Common myeloid progenitor, CD34-positive (primary cell): ENCODE data around the gene GGPS1. TPM values are rescaled to one million over a fixed set of nuclear protein-coding genes. Genes with fewer than 3 reads are reported as not detected.
"Not testable (repeated sequence)": the region's sequence is repeated elsewhere in the genome, so short reads cannot be mapped to it uniquely, and the experiment has no call there.

Experiments used
- CTCF ChIA-PET: fragments of 350-600 bp; sonication (Branson Sonifier 250); formaldehyde crosslinking; loops from one replicate; lab custom pipeline; 2021; ENCODE audit warnings: antibody characterized with exemption; lab: Charles Lee
- POLR2A ChIA-PET: fragments of 350-600 bp; sonication (Branson Sonifier 250); formaldehyde crosslinking; loops from one replicate; lab custom pipeline; 2021; ENCODE audit warnings: antibody characterized with exemption; lab: Charles Lee
- DNase-seq, 3 donors: peaks; one replicate each; pipeline versions ENCODE4 v3.0.0 to v3.0.0-alpha.2; 2013
- H3K27ac ChIP-seq, 2 experiments: 1 replicate in 1 of 2; 2 replicates in 1 of 2; pipeline ENCODE4 v1.7.0; 2013; ENCODE audit warnings: inconsistent platforms in 2 of 2, low read length in 2 of 2, mild to moderate bottlenecking in 2 of 2, low read depth in 1 of 2, moderate library complexity in 1 of 2; ENCODE audit not compliant: severe bottlenecking in 2 of 2, insufficient read depth in 1 of 2, poor library complexity in 1 of 2
- H3K27me3 ChIP-seq, 5 experiments: replicated peaks in 2 of 5; 1 replicate in 3 of 5; 2 replicates in 2 of 5; pipeline versions ENCODE4 v1.6.1 to v1.7.0; 2013; ENCODE audit warnings: low read length in 4 of 5, mild to moderate bottlenecking in 2 of 5, moderate library complexity in 2 of 5, inconsistent platforms in 1 of 5; ENCODE audit not compliant: insufficient read depth in 5 of 5, control insufficient read depth in 4 of 5
- H3K36me3 ChIP-seq, 4 experiments: 1 replicate in 2 of 4; 2 replicates in 2 of 4; pipeline versions ENCODE4 v1.6.1 to v1.7.0; 2013; ENCODE audit warnings: low read length in 3 of 4, control low read depth in 1 of 4, mild to moderate bottlenecking in 1 of 4; ENCODE audit not compliant: control insufficient read depth in 4 of 4, insufficient read depth in 4 of 4
- H3K4me1 ChIP-seq, 4 experiments: 1 replicate in 3 of 4; 2 replicates in 1 of 4; pipeline versions ENCODE4 v1.6.1 to v1.7.1; 2013; ENCODE audit warnings: low read length in 3 of 4, mild to moderate bottlenecking in 3 of 4, control low read depth in 1 of 4, inconsistent platforms in 1 of 4, moderate library complexity in 1 of 4; ENCODE audit not compliant: control insufficient read depth in 4 of 4, insufficient read depth in 4 of 4; ENCODE audit errors: control extremely low read depth in 1 of 4
- H3K4me3 ChIP-seq, 7 experiments: 1 replicate in 4 of 7; 2 replicates in 3 of 7; pipeline versions ENCODE4 v1.5.1 to v1.7.0; 2013; ENCODE audit warnings: mild to moderate bottlenecking in 7 of 7, low read length in 6 of 7, moderate library complexity in 6 of 7, inconsistent platforms in 2 of 7, low read depth in 2 of 7, control low read depth in 1 of 7; ENCODE audit not compliant: insufficient read depth in 4 of 7, control insufficient read depth in 1 of 7; ENCODE audit errors: extremely low read depth in 1 of 7
- H3K9me3 ChIP-seq, 5 experiments: 1 replicate in 4 of 5; 2 replicates in 1 of 5; pipeline versions ENCODE4 v1.6.1 to v1.7.1; 2013; ENCODE audit warnings: low read length in 4 of 5, mild to moderate bottlenecking in 2 of 5, inconsistent platforms in 1 of 5, low read depth in 1 of 5, moderate library complexity in 1 of 5; ENCODE audit not compliant: control insufficient read depth in 4 of 5, insufficient read depth in 2 of 5; ENCODE audit errors: control extremely low read depth in 1 of 5
- whole genome bisulfite sequencing: methylation state at CpG from one replicate; pipeline ENCODE4 v1.1.5; 2013; ENCODE audit not compliant: insufficient coverage; 5-methylcytosine and 5-hydroxymethylcytosine counted together
- polyA plus RNA-seq: library from polyadenylated mRNA; unstranded; fragments of 120-200 nt; gene quantifications from one replicate; pipeline ENCODE4 v1.2.1, GENCODE V29; 2013

Gene GGPS1
- polyA plus RNA-seq: 26.7 TPM

DNA sequence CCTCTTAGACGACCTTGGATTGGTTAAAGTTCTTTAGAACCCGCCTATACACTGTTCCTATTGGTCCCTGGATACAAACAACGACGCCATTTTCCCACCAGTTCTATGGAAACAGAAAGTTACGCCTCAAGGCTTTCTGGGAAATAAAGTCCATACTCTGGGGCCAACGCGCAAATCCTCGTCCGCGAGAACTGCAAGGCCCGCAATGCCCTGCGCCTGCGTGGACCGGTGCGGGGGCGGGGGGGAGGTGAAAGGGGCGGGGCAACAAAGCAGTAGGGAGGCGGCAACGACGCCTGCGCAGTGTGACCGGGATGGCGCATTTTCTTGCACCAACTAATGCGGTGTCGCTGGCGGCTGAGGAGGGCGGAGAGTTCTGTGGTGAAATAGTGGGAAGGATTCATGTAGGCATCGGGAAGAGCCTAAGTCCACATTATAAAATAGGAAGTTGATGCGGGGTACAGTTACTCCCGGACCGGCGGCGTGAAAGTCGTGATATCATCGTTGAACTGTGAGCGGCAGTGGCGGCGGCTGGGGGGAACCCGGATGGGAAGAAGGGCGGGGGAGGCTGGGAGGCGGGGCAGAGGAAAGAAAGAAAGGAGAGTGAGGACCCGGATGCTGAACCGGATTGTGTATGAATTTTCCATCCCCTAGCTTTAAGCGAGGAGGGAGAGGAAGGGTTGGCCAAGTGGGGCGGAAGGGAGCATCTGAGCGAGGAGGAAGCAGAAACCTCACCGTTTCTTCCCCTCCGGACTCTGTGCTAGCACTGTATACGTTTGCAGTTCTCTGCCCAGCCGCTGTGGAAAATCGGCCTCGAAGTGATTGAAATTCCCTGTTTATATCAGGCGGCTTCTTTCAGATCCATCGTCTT lies at the start of gene GGPS1:
GGPS1 (plus strand) TSS at position 300 of the 868 bp plus-strand sequence. CDS start 6,695 bp downstream, outside the sequence.
- no peaks in the 10 kb centered on the region for H3K9me3 ChIP-seq
- H3K27me3 ChIP-seq: no peaks in the 10 kb centered on the region
- H3K36me3 ChIP-seq: no peaks in the 10 kb centered on the region
- under 1% methylated on average over 48 of the region's 54 CpGs for WGBS
- CTCF ChIA-PET: interaction anchor here (1.0 to 2.0 kb wide), 10 partner anchors 10 to 89 kb away, joined by 3 to 6 read pairs (median 4); partner anchors contain the start of gene TBCE
- POLR2A ChIA-PET: interaction anchor here (0.9 to 1.8 kb wide), 5 partner anchors 8 to 715 kb away, joined by 3 to 5 read pairs (median 3); no protein-coding TSS in a partner anchor
- H3K4me1 ChIP-seq: peaks cover 23 to 60% (median 41%) of the 10 kb centered on the region in 4 experiments
- DNase-seq: peak; percentile 100
- H3K27ac ChIP-seq: peak within 1 kb of the TSS; percentile 95 to 96
- peak within 1 kb of the TSS; percentile 81 to 99 (median 95) for H3K4me3 ChIP-seq

DNA sequence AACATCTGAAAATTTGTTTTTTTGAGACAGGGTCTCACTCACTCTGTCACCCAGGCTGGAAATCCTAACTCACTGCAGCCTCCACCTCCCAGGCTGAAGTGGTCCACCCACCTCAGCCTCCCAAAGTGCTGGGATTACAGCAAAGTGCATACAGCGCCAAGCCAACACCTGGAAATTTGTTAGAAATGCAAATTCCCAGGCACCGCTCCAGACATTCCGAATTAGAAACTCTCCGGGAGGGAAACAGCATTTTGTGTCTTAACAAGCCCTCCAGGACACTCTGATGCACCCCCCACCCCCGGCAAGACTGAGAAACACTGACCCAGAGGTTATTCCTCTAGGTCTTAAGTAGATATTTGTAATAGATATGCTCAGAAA lies 49.5 kb upstream of the GGPS1 start:
- no peaks in the 10 kb centered on the region for H3K27me3 ChIP-seq
- POLR2A ChIA-PET: no interaction called here

DNA sequence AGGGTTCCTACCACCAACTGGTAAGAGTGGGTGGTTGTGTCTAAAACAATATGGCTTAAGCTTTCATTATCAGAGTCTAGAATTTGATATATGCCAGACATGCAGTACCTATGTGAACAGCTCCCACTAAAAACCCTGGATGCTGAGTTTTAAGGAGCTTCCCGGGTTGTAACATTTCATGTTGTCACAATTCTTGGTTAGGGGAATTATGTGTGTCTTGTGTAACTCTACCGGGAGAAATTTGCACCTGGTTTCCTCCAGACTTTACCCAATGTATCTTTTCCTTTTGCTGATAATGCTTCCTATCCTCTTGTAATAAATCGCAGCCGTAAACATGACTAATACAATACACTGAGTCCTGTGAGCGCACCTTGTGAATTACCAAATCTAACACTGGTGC lies 48.7 kb upstream of the GGPS1 start:
- no peaks in the 10 kb centered on the region for H3K9me3 ChIP-seq
- 100% methylated on average over 1 of the region's 5 CpGs for WGBS
- H3K4me3 ChIP-seq: no peak overlapping the region
- no peaks in the 10 kb centered on the region for H3K36me3 ChIP-seq
- no peak for DNase-seq
- ChIA-PET POLR2A (no interaction called here), CTCF (interaction anchor here (0.8 to 1.2 kb wide), 3 partner anchors 9 to 16 kb away, joined by 3 read pairs; no protein-coding TSS in a partner anchor)
- H3K4me1 ChIP-seq: peaks cover 0 to 23% (median 13%) of the 10 kb centered on the region in 4 experiments
- H3K27me3 ChIP-seq: no peaks in the 10 kb centered on the region
- no peak overlapping the region for H3K27ac ChIP-seq

More for the DNA sequence above, 49.5 kb upstream of the GGPS1 start:
- DNase-seq: no peak
- CTCF ChIA-PET: interaction anchor here (0.8 to 1.2 kb wide), 2 partner anchors 15 to 16 kb away, joined by 3 read pairs; no protein-coding TSS in a partner anchor
- no peak overlapping the region for H3K4me3 ChIP-seq
- H3K36me3 ChIP-seq: no peaks in the 10 kb centered on the region
- peaks cover 0 to 25% (median 13%) of the 10 kb centered on the region in 4 experiments for H3K4me1 ChIP-seq
- H3K9me3 ChIP-seq: no peaks in the 10 kb centered on the region
- no CpG with 5 or more reads among the region's 5 CpGs for WGBS
- no peak overlapping the region for H3K27ac ChIP-seq

DNA sequence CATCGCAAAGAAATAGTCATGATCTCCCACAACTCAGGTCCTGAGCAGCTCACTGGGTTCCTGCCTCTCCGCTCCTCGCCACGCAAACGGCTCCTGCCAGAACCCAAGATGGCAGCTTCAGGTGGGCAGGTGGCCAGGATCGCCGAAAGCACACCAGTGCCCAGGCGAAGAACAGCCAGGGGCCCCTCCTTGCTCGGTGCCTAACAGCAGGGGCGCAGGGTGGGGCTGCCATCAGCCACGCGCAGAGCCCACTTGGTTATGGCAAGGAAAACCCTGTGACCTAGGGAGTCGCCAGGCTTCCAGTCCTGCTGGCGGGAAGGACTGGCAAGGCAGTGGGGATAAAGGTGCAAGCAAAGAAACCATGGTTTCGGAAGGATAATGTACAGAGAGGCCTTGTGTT lies 47.9 kb upstream of the GGPS1 start:
- no peaks in the 10 kb centered on the region for H3K27me3 ChIP-seq
- H3K4me3 ChIP-seq: no peak overlapping the region
- POLR2A ChIA-PET: no interaction called here
- no peaks in the 10 kb centered on the region for H3K9me3 ChIP-seq
- DNase-seq: no peak
- CTCF ChIA-PET: interaction anchor here (0.9 kb wide), 1 partner anchor 9 kb away, joined by 3 read pairs; no protein-coding TSS in a partner anchor
- no peak overlapping the region for H3K27ac ChIP-seq
- WGBS: over 99% methylated on average over 13 of the region's 15 CpGs
- H3K4me1 ChIP-seq: peaks cover 0 to 15% (median 6%) of the 10 kb centered on the region in 4 experiments
- H3K36me3 ChIP-seq: no peaks in the 10 kb centered on the region

DNA sequence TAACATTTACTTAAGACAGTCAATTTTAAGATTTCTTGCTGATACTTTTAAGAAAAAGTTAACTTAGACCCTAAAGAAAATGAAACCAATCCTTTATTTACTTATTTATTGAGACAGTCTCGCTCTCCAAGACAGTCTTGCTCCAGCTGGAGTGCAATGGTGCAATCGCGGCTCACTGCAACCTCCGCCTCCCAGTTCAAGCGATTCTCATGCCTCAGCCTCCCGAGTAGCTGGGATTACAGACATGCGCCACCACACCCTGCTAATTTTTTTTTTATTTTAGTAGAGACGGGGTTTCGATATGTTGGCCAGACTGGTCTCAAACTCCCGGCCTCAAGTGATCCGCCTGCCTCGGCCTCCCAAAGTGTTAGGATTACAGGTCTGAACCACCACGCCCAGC lies 44.7 kb upstream of the GGPS1 start:
- H3K27me3 ChIP-seq, DNase-seq, H3K4me1 ChIP-seq, H3K36me3 ChIP-seq, POLR2A ChIA-PET, H3K27ac ChIP-seq, H3K9me3 ChIP-seq, H3K4me3 ChIP-seq: not testable (repeated sequence)
- CTCF ChIA-PET: interaction anchor here (1.0 to 2.1 kb wide), 4 partner anchors 10 to 44 kb away, joined by 3 to 8 read pairs (median 4); no protein-coding TSS in a partner anchor
- 99% methylated on average over 9 of the region's 13 CpGs for WGBS

DNA sequence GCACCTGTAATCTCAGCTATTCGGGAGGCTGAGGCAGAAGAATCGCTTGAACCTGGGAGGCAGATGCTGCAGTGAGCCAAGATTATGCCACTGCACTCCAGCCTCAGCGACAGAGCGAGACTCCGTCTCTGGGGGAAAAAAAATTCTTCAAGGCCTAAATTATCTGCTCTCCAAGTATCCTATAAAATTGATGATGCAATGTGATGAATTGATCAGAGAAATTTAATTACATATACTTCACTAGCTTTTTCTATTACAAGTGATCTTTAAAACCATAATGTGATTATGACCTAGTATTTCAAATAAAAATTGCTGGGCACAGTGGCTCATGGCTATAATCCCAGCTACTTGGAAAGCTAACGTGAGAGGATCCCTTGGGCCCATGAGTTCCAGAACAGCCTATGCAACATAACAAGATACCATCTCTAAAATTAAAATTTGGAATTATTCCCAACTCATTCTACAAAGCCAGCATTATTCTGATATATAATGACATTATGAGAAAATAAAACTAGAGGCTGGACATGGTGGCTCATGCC lies 44.1 kb upstream of the GGPS1 start:
- CTCF ChIA-PET: interaction anchor here (0.9 to 2.1 kb wide), 5 partner anchors 9 to 45 kb away, joined by 3 to 8 read pairs (median 4); no protein-coding TSS in a partner anchor

More for the DNA sequence above, 44.1 kb upstream of the GGPS1 start:
- Histone ChIP-seq H3K27ac (no peak overlapping the region), H3K27me3 (no peaks in the 10 kb centered on the region), H3K4me1 (peaks cover 0 to 5% (median 1%) of the 10 kb centered on the region in 4 experiments), H3K9me3 (no peaks in the 10 kb centered on the region), H3K36me3 (peaks cover 0 to 3% (median 0%) of the 10 kb centered on the region in 4 experiments), H3K4me3 (no peak overlapping the region)
- WGBS: 100% methylated on average over 2 of the region's 6 CpGs
- no peak for DNase-seq
- POLR2A ChIA-PET: no interaction called here
